A673 (cell line): ENCODE measurements around the gene GRIK3. TPM values are rescaled to one million over a fixed set of nuclear protein-coding genes. Genes with fewer than 3 reads are reported as not detected.

Experiments used
- BruUV-seq: library from RNA; stranded (reverse); fragments of 400-500 nt; replicated peaks from 2 replicates; lab custom pipeline; 2021; lab: Mats Ljungman, UMichigan
- CTCF ChIA-PET: fragments of 300-600 bp; sonication (Branson Sonifier 250); formaldehyde crosslinking; loops from one replicate; lab custom pipeline; 2022; ENCODE audit warnings: antibody characterized with exemption; lab: Charles Lee
- POLR2A ChIA-PET: fragments of 300-600 bp; sonication (Branson Sonifier 250); formaldehyde crosslinking; loops from one replicate; lab custom pipeline; 2022; ENCODE audit warnings: antibody characterized with exemption; ENCODE audit not compliant: low non-redundant PET; lab: Charles Lee
- DNase-seq: peaks from one replicate; pipeline ENCODE4 v3.0.0-alpha.2; 2015; ENCODE audit warnings: low spot score
- H3K27ac ChIP-seq: fragments of 200-600 bp; sonication (generic); 2 replicates; pipeline ENCODE4 v1.5.1; 2016; ENCODE audit warnings: mixed run types, low read depth, mild to moderate bottlenecking, mixed read lengths, antibody characterized with exemption, low read length; ENCODE audit not compliant: poor library complexity, severe bottlenecking
- H3K27me3 ChIP-seq: fragments of 200-600 bp; sonication (generic); replicated peaks from 2 replicates; pipeline ENCODE4 v1.6.1; 2017; ENCODE audit warnings: mixed run types, low read depth, mild to moderate bottlenecking, mixed read lengths, antibody characterized with exemption, low read length; ENCODE audit not compliant: insufficient read depth, poor library complexity
- H3K36me3 ChIP-seq: fragments of 200-600 bp; sonication (generic); 2 replicates; pipeline ENCODE4 v1.6.1; 2016; ENCODE audit warnings: mixed run types, mild to moderate bottlenecking, mixed read lengths, antibody characterized with exemption, low read length; ENCODE audit not compliant: insufficient read depth, poor library complexity, severe bottlenecking
- H3K4me1 ChIP-seq: fragments of 200-600 bp; sonication (generic); 2 replicates; pipeline ENCODE4 v1.6.1; 2017; ENCODE audit warnings: mixed run types, mild to moderate bottlenecking, mixed read lengths, antibody characterized with exemption, low read length; ENCODE audit not compliant: insufficient read depth, poor library complexity, severe bottlenecking
- H3K4me3 ChIP-seq: fragments of 200-600 bp; sonication (generic); 2 replicates; pipeline ENCODE4 v1.5.1; 2016; ENCODE audit warnings: low read depth, mixed run types, mild to moderate bottlenecking, mixed read lengths, low read length; ENCODE audit not compliant: poor library complexity, severe bottlenecking
- H3K9me3 ChIP-seq: fragments of 200-600 bp; sonication (generic); 2 replicates; pipeline ENCODE4 v1.6.1; 2016; ENCODE audit warnings: mixed run types, low read depth, mild to moderate bottlenecking, mixed read lengths, antibody characterized with exemption, low read length; ENCODE audit not compliant: poor library complexity, severe bottlenecking
- EZH2 ChIP-seq: fragments of 200-600 bp; sonication (generic); IDR thresholded peaks from 2 replicates; pipeline ENCODE4 v1.6.1; 2017; ENCODE audit warnings: borderline replicate concordance, low read depth, mild to moderate bottlenecking, mixed read lengths, antibody characterized with exemption, low read length; ENCODE audit not compliant: poor library complexity, severe bottlenecking
- intact Hi-C: fragments of 100-400 bp; cut with micrococcal nuclease; formaldehyde crosslinking; loops from one replicate; pipeline ENCODE4 v1.10.0; 2022; ENCODE audit not compliant: unreplicated experiment
- total RNA-seq: library from RNA; stranded (reverse); gene quantifications from 2 replicates; pipeline ENCODE4 v1.2.3, GENCODE V29; 2021
- TF ChIP-seq, protein P1 (sequence below): fragments of 300-800, 200-600 bp; sonication (generic); conservative IDR thresholded peaks from 2 replicates; pipeline ENCODE4 v1.5.1; 2017; ENCODE audit warnings: low read depth, mild to moderate bottlenecking, antibody characterized with exemption, low read length, moderate library complexity, mixed read lengths

The GRIK3 gene
- total RNA-seq, 1 experiment from 2014 or later = 0.17 TPM

DNA sequence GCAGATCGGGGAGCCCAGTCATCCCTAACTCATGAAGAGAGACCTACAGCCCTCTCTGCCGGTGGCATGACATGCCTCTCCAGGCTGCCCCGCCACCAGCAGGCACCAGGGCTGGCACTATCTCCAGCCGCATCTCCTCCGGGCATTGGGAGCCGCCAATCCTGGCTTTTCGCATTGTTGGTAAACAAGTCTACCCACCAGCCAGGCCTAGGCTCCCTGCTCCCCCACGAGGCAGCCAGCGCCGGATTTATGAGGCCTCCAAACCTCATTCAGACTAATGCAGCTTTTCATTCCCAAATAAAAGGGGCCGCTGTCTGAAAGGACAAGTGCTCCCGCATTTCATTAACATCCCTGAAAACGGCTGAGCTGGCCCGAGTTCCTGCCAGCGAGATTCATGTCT is 3.4 kb upstream of the GRIK3 start:
- Histone ChIP-seq H3K9me3 (no peaks in the 10 kb centered on the region), H3K27me3 (peaks cover 54% of the 10 kb centered on the region), H3K27ac (no peak overlapping the region), H3K4me1 (no peaks in the 10 kb centered on the region), H3K4me3 (no peak overlapping the region), H3K36me3 (no peaks in the 10 kb centered on the region)
- no TSS peak for BruUV-seq
- POLR2A ChIA-PET = no interaction called here
- intact Hi-C loops = no loop called here
- no peak for DNase-seq
- CTCF ChIA-PET = interaction anchor here (1.2 kb wide), 1 partner anchor 429 kb away, joined by 4 read pairs; no protein-coding TSS in a partner anchor
- TF ChIP-seq, protein P1, sequence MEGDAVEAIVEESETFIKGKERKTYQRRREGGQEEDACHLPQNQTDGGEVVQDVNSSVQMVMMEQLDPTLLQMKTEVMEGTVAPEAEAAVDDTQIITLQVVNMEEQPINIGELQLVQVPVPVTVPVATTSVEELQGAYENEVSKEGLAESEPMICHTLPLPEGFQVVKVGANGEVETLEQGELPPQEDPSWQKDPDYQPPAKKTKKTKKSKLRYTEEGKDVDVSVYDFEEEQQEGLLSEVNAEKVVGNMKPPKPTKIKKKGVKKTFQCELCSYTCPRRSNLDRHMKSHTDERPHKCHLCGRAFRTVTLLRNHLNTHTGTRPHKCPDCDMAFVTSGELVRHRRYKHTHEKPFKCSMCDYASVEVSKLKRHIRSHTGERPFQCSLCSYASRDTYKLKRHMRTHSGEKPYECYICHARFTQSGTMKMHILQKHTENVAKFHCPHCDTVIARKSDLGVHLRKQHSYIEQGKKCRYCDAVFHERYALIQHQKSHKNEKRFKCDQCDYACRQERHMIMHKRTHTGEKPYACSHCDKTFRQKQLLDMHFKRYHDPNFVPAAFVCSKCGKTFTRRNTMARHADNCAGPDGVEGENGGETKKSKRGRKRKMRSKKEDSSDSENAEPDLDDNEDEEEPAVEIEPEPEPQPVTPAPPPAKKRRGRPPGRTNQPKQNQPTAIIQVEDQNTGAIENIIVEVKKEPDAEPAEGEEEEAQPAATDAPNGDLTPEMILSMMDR = no peak
- no peak for TF ChIP-seq EZH2

DNA sequence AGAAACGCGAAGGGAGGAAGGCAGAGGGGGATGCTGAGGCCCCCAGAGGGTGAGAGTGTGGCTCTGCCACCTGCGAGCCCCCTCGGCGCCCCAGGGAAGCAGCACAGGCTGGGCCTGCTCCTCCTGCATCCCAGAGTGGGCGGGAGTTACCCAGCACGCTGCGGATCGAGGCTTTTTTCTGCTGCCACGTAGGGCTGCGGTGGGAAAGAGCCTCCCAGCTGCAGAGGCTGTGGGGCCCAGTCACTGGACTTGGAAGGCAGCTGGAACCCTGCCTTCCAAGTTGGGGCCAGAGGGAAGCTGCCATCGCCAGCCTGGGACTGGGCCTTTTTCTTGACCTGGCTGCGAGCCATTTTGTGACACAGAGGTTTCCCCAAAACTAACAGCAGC is 2.3 kb upstream of the GRIK3 start:
- Histone ChIP-seq H3K27me3 (peaks cover 63% of the 10 kb centered on the region), H3K4me1 (no peaks in the 10 kb centered on the region), H3K4me3 (no peak overlapping the region), H3K36me3 (no peaks in the 10 kb centered on the region), H3K27ac (no peak overlapping the region), H3K9me3 (no peaks in the 10 kb centered on the region)
- TF ChIP-seq EZH2 = no peak
- TF ChIP-seq, protein P1 = no peak
- no TSS peak for BruUV-seq
- POLR2A ChIA-PET = no interaction called here
- intact Hi-C loops = no loop called here
- CTCF ChIA-PET = no interaction called here
- DNase-seq = no peak

DNA sequence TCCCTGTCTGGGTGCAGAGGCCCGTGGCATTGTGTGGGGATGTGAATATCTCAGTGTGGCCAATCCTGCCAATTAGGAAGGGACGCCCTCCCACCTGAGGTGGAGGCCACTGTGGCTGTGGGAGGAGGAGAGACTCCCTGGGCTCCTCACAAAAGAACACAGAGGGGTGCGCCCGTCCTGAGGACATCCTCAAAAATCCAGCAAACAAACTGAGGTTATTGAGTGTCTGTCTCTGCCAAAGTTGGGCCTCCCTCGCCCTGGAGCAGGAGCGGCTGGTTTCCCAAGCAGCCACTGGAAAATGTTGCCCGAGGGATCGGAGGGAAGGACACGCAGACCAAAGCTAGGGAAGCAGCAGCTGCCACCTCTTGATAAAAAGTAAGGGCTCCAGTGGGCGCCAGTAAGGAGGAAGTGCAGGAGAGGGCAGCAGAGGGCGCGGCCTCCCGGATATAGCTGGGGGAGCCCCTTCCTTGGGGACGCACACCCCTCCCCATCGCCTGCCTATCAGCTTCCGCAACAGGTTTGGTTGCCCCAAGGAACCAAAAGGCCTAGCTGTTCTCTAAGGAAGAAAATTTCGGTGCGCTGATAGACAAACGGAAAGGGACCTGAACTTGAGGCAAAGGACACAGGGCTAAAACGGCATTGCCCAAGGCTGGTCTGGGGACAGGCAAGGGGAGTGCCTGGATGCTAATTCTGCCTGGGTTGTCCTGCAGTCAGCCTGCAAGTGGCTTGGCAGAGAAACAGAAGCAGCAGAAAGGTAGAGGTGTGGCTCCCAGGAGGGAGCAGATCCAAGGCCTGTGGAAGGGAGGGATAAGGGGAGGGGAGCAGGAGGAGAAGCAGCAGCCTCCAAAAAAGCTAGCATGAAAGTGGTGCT is 1.7 kb upstream of the GRIK3 start:
- ChIA-PET CTCF (no interaction called here), POLR2A (no interaction called here)
- TF ChIP-seq EZH2 = no peak
- TF ChIP-seq, protein P1 = no peak
- H3K27me3 ChIP-seq = peaks cover 70% of the 10 kb centered on the region
- H3K4me3 ChIP-seq = no peak overlapping the region
- H3K4me1 ChIP-seq = no peaks in the 10 kb centered on the region
- intact Hi-C loops = no loop called here
- no peak for DNase-seq
- H3K36me3 ChIP-seq = no peaks in the 10 kb centered on the region
- no TSS peak for BruUV-seq
- no peak overlapping the region for H3K27ac ChIP-seq
- no peaks in the 10 kb centered on the region for H3K9me3 ChIP-seq
